Breast epithelium (tissue), 3 donors: Measurements from ENCODE around the gene C8A.

ENCODE experiments used
- CTCF ChIP-seq, 3 donors: fragments of 450-650 bp; IDR thresholded peaks; one replicate each; pipeline ENCODE4 v1.5.1; 2016 to 2017; ENCODE audit warnings: antibody characterized with exemption in 3 of 3, mild to moderate bottlenecking in 3 of 3, moderate library complexity in 3 of 3
- POLR2A ChIP-seq: fragments of 450-650 bp; IDR thresholded peaks from one replicate; pipeline ENCODE4 v1.6.1; 2016; ENCODE audit warnings: antibody characterized with exemption, mild to moderate bottlenecking, moderate library complexity
- POLR2AphosphoS5 ChIP-seq, 3 donors: sonication (generic); formaldehyde crosslinking; IDR thresholded peaks; one replicate each; pipeline ENCODE4 v1.6.1; 2017; ENCODE audit warnings: antibody characterized with exemption in 3 of 3

GRCh38 chr1:56827711-56828110, 26.9 kb upstream of the C8A start:
- TF ChIP-seq POLR2A (no peak), CTCF (IDR thresholded peaks at IDR 0.05) (no peak), POLR2AphosphoS5 (IDR thresholded peaks at IDR 0.05) (no peak)
